HG03354 (cell line): ENCODE results near the gene WNK1.

Experiments used
- ATAC-seq: cut with Tn5 transposase; IDR thresholded peaks from one replicate; pipeline ENCODE4 v1.9.1; 2021; ENCODE audit warnings: mild to moderate bottlenecking; ENCODE audit not compliant: unreplicated experiment, poor library complexity, severe bottlenecking

Gene WNK1

DNA sequence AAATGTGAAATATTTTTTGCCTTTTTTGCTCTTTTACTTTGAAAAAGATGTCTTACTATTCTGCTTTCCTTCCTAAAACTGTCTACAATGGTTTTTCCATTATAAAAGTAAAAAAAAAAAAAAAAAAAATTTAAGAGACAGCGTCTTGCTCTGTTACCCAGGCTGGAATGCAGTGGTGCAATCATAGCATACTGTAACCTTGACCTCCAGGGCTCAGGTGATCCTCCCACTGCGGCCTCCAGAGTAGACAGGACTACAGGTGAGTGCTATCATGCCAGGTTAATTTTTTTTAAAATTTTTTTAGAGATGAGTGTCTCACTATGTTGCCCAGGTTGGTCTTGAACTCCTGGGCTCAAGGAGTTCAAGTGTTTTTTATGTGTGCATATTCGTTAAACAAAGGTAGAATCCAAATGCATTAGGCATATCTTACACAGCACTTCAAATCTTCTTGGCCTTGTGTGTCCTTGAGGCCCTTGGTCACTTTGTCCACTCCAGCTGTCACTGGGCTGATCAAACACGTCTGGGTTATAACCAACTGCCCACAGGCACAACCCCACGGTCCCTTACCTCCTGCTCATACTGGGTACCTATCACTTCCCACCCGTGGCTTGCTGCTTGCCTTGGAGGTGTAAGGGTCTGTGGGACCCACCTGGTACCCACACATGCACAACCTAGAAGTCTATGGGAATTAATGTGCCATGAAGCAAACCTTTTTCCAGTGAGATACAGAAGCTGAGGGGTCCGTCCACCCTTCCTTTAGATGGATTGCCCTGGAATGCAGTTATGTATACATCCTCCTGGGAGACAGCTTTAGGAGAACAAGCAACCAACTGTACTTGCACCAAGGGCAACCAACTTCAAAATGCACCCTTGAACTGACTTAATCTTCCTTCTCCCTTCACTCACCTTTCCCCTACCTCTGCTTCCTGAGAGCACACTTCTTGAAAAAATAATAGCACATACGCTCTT is 184.3 kb downstream of the WNK1 start:
- ATAC-seq = no peak

DNA sequence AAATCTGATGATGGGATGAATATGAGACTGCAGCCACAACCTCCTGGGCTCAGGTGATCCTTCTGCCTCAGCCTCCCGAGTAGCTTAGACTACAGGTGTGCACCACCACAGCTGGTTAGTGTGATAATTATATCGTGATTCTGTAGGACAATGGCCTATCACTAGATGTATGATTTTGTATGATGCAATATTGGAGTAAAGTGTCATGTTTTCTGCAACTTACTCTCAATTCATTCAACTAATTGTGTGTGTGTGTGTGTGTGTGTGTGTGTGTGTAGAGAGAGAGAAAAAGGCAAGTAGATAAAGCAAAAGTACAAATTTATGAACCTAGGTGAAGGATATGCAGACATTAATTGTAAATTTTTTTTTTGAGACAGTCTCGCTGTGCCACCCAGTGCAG is 186.4 kb downstream of the WNK1 start:
- ATAC-seq = no peak

DNA sequence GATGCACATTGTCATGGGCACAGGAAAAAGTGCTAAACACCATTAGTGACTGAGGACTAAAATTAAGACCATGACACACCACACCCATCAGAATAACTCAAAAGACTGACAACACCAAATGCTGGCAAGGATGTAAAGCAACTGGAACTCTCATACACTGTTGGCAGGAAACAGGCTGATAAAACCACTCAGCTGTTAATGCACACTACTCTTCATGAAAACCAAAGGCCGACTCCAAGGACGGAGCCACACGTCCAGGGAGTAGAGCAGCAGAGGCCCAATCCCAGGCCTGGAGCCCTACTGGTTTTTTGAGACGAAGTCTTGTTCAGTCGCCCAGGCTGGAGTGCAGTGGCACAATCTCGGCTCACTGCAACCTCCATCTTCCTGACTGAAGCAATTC is 190.7 kb downstream of the WNK1 start:
- ATAC-seq = no peak

DNA sequence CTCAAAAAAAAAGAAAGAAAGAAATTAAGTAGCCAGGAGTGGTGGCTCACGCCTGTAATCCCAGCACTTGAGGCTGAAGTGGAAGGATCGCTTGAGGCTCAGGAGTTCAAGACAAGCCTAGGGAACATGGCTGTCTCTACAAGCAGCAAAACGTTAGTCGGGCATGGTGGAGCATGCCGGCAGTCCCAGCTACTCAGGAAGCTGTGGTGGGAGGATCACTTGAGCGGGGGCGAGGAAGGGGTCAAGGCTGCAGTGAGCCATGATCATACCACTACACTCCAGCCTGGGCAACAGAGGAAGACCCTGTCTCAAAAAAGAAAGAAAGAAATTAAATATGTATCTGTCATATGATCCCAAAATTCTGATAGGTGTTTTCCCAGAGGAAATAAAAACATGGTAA is 191.8 kb downstream of the WNK1 start:
- no peak for ATAC-seq

DNA sequence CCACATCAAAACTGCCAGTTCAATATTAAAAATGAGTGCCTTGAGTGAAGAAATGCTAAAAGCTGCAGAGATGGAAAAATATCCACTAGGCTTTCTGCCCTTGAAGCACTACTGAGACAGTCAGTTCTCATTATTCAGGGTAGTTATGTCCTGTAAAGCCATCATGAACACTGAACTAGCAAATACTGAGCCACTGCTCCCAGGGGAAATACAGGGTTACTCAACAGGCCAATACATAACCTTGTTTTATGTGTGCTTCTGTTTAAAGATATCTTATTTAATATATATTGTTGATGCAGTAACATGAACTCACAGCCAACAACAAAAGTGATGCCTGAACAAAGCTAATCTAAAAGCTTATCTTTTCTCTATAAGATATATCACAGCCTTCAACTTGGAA is 193.8 kb downstream of the WNK1 start:
- no peak for ATAC-seq

DNA sequence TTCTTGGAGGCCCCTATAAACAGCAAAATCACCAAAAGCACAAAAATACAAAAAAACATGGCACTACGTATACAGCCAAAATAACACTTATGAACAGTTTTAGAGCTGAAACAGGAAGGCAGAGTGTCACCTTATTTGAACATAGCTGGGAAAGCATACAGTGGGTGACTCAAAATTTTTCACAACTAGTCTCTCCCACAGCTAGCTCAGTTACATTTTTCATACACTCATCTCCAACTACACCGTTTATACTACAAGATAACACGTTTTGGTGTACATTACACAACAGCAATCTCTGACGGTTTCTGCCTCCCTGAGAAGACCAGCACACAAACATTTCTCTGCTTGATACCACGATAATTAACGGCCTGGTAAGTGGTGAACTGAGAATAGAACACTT is 194.3 kb downstream of the WNK1 start:
- no peak for ATAC-seq

DNA sequence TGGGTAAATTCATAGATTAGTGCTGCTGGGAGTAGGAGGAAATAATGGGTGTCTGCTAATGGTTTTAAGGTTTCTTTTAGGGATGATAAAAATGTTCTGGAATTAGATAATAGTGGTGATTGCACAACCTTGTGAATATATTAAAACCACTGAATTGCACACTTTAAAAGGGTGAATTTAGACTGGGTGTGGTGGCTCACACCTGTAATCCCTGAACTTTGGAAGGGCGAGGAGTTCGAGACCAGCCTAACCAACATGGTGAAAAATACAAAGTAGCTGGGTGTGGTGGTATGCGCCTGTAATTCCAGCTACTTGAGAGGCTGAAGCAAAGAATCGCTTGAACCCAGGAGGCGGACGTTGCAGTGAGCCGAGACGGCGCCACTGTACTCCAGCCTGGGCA is 195.9 kb downstream of the WNK1 start:
- no peak for ATAC-seq

DNA sequence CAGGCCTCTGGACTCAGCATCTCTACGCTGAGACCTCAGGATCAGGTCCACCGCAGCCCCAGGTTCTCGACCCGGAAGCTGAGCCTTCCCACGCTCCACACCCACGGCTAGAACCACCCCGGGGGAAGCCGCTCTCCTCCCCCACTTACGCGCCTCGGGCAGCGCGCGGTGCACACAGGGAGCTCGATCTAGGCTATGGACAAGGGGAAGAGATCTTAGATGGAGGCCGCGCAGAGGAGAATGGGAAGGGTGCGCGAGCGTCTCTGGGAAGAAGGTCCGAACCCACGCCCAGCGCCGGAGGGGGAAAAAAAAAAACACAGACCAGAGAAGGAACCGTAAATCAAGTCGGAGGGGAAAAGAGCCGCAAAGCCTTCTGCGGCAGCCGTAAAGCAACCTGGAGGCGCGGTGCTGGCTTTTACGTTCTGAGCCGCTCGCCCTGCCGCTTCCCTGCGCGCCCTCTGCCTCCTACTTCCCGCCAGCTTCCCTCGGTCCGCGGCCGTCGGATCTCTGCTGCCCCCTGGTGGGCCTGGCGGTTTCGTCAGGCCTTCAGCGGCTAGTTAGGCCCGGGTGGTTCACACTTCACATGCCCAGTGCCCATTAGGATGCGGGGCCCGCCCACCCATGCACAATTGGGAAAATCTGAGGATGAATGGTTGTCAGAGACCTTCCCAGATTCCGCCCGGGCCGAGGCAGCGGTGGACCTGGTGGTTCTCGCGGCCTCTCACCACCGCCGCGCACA is 197.2 kb downstream of the WNK1 start, which contains the start of gene RAD52:
Gene RAD52 (minus strand): TSS at position 242 of the 739 bp plus-strand sequence. CDS start 16,636 bp downstream, outside the sequence.
- peak; percentile 85 for ATAC-seq

DNA sequence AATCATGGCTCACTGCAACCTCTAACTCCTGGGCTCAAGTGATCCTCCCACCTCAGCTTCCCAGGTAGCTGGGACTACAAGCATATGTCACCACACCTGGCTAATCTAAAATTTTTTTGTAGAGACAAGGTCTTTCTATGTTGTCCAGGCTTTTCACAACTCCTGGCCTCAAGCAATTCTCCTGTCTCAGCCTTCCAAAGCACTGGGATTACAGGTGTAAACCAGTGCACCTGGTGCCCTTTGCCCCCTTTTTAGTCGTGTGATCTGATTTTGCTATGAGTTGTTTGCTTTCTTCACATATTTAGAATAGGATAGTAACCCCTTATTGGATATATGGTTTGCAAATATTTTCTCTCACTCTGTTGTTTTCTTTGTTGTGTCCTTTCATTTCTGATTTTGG is 198.8 kb downstream of the WNK1 start:
- ATAC-seq = no peak

DNA sequence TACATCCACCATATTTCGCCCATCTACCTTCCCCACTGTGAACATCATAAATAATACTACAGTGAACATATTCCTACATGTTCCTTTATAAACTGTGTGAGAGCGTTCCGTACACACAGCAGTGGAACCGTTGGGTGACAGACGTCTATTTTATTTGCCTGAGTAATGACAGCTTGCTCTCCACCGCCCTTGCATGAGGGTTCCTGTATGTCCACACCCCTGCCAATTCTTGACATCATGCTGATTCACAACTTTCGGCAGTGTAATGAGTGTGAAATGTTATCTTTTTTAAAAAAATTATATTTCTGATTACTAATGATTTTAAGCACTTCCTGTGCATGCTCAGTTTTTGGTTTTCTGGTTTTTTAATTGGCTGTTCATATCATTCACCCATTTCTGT is 201.4 kb downstream of the WNK1 start:
- no peak for ATAC-seq

DNA sequence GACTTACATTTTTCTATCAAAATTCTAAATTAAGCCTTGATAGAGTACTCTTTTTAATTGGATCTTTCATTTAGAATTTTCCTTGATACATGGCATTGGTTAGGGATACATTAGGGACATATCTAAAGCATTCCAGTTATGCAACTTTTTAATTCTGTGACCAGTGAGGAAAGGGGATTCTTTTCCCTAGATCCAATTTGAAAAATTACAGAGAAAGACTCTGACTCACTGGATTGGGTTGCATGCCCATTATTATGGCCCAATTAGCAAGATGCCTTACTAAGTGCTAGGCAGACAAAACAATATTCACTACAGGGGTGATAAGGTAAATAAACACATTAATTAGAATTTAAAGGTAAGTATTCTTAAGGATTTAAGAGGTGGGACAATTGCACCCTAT is 202.4 kb downstream of the WNK1 start:
- no peak for ATAC-seq

DNA sequence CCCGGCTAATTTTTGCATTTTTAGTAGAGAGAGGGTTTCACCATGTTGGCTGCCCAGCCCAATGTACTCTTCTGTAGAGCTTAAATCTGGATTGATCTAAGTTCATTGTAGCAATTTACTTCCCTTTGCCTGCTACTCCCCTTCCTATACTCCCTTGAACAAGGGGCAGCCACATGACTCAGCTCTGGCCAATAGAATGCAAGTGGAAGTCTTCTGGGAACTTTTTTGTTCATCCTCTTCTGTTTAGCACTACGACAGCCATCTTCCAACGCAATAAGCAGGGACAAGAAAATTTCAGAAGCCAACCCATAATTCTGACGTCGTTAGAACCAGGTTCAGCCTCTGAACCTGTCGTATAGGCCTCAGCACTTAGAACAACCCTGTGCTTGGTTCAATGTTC is 203.6 kb downstream of the WNK1 start:
- no peak for ATAC-seq

DNA sequence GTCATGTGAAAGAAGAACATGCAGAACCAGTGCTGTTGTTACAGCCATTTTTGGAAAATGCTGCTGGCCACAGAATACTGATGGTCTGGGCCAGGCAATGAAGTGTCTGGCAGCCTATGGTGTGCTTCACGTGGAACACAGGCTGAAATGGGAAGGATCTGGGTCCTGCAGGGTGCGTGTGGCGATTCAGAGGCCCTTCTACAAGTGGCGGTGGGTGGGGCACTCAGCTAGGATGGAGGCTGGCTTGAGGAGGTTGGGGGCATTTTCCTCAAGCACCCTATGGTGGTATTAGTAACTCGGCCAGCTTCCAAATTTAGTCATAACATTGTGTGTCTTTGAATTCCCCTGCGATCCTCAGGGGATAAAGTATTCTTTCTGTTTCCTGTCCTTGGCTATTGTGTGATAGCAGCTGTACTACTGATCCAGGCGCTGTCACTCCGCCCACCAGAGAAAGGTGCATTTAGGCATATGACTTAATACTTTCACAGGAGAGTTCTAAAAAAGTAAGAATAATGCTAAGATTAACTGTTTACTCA is 206.3 kb downstream of the WNK1 start:
- peak; percentile 82 for ATAC-seq
